Pancreas (tissue), 10 donors: ENCODE results near the gene PRR3. TPM values are rescaled to one million over a fixed set of nuclear protein-coding genes. Genes with fewer than 3 reads are reported as not detected.

ENCODE experiments used
- ATAC-seq, 4 donors: fragments of 200-7000 bp; cut with Tn5 transposase; one replicate each; pipeline versions ENCODE4 v1.8.0 to v1.9.1; 2020; ENCODE audit warnings: mild to moderate bottlenecking in 4 of 4, moderate library complexity in 4 of 4
- DNase-seq, 6 donors: peaks; one replicate each; pipeline ENCODE4 v3.0.0-alpha.2; 2020
- FAIRE-seq: peaks from 2 replicates; lab custom pipeline; 2012; peaks lifted over from hg19 to GRCh38; lab: Jason Lieb, UNC
- H3K27ac ChIP-seq, 4 donors: fragments of 200-600 bp; sonication (generic); 1 replicate in 3 of 4; 2 replicates in 1 of 4; pipeline versions ENCODE4 v1.5.0 to v1.8.0; 2020
- H3K27me3 ChIP-seq, 4 donors: fragments of 200-600 bp; one replicate each; pipeline ENCODE4 v1.8.0; 2021
- H3K36me3 ChIP-seq, 3 donors: fragments of 200-600 bp; sonication (generic) in 1 of 3; one replicate each; pipeline versions ENCODE4 v1.5.0 to v1.8.0; 2020 to 2021
- H3K4me1 ChIP-seq, 3 donors: fragments of 200-600 bp; one replicate each; pipeline ENCODE4 v1.8.0; 2021
- H3K4me3 ChIP-seq, 4 donors: fragments of 200-600 bp; sonication (generic) in 2 of 4; one replicate each; pipeline versions ENCODE4 v1.5.0 to v1.8.0; 2020 to 2021
- H3K9me3 ChIP-seq, 4 donors: fragments of 200-600 bp; one replicate each; pipeline ENCODE4 v1.8.0; 2021
- WGBS, 2 donors: extraction: QIAGEN DNeasy Blood & Tissue Kit; methylation state at CpG; one replicate each; pipeline ENCODE4 v1.1.7; 2013; 5-methylcytosine and 5-hydroxymethylcytosine counted together
- intact Hi-C, 3 donors: fragments of 100-400 bp; cut with DNase I; formaldehyde crosslinking; loops; one replicate each; pipeline versions ENCODE4 v1.11.1 to v1.14.2; 2022
- polyA plus RNA-seq, 2 donors: library from polyadenylated mRNA; stranded (reverse); fragments of 200-250 nt; gene quantifications; one replicate each; pipeline ENCODE4 v1.2.3, GENCODE V29; 2013
- total RNA-seq, 6 donors: library from RNA; stranded (reverse); fragmentation: NEBNext Ultra II Directional in 4 of 6; extraction: Animal tissue kit (Norgen Biotek cat#: 25700) in 4 of 6; gene quantifications; one replicate each; pipeline versions ENCODE4 v1.2.1 to v1.2.4, GENCODE V29; 2021 to 2023
- TF ChIP-seq, protein P1 (sequence below), 4 donors: fragments of 200-600 bp; sonication (generic) in 3 of 4; IDR thresholded peaks; one replicate each; pipeline versions ENCODE4 v1.5.0 to v1.8.0; 2021; ENCODE audit warnings: antibody characterized with exemption in 4 of 4
- donor health status: healthy with polysubstance abuse.
- donor health status: DM: no; HTN: no; CAD: no; lungs with moderate emphysema.
- donor health status: DM: no; HTN: no; CAD: no.
- donor health status: control.
- donor health status: control.
- donor health status: Bipolar disorder and iron deficiency.
- donor health status: DM: yes; HTN: yes; CAD: no.
- donor health status: DM: no; HTN: no; CAD: no.
- donor health status: DM: no; HTN: no; CAD: no.
- donor health status: DM: yes; HTN: yes; CAD: no.

Gene PRR3
- total and polyA plus RNA-seq, 8 donors: 2.2 to 8.7 (median 3.7) TPM

GRCh38 chr6:30557683-30557981, 537 bp downstream of the PRR3 start:
- FAIRE-seq: no peak
- Histone ChIP-seq H3K9me3 (no peaks in the 10 kb centered on the region), H3K36me3 (peaks cover 0 to 18% (median 0%) of the 10 kb centered on the region in 3 donors), H3K27ac (peak overlapping the region; percentile 95 to 97 (median 96)), H3K4me1 (peaks cover 4 to 11% (median 6%) of the 10 kb centered on the region in 3 donors), H3K27me3 (no peaks in the 10 kb centered on the region), H3K4me3 (peak overlapping the region; percentile 83 to 97 (median 96))
- no peak for DNase-seq
- intact Hi-C loops: no loop called here
- TF ChIP-seq, protein P1, sequence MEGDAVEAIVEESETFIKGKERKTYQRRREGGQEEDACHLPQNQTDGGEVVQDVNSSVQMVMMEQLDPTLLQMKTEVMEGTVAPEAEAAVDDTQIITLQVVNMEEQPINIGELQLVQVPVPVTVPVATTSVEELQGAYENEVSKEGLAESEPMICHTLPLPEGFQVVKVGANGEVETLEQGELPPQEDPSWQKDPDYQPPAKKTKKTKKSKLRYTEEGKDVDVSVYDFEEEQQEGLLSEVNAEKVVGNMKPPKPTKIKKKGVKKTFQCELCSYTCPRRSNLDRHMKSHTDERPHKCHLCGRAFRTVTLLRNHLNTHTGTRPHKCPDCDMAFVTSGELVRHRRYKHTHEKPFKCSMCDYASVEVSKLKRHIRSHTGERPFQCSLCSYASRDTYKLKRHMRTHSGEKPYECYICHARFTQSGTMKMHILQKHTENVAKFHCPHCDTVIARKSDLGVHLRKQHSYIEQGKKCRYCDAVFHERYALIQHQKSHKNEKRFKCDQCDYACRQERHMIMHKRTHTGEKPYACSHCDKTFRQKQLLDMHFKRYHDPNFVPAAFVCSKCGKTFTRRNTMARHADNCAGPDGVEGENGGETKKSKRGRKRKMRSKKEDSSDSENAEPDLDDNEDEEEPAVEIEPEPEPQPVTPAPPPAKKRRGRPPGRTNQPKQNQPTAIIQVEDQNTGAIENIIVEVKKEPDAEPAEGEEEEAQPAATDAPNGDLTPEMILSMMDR (IDR thresholded peaks at IDR 0.05): no peak
- 2 to 3% methylated on average over 6 of the region's 6 CpGs for WGBS, 2 donors
- ATAC-seq: no peak

DNA sequence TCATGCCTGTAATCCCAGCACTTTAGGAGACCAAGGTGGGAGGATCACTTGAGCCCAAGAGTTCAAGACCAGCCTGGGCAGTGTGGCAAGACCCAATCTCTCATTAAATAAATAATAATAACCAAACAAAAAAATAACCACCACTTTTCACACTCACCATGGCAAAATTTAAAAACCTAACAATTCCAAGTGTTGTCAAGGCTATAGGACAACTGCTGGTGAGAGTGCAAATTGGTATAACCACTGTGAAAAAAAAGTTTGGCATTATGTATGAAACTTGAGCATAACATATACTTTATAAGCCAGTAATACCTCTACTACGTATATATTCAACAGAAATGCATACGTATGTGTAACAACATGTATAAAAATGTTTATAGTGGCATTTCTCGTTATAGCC, 3.8 kb downstream of the PRR3 start:
- WGBS, 2 donors: 93 to 95% methylated on average over 3 of the region's 3 CpGs

GRCh38 chr6:30562470-30563425, 5.7 kb downstream of the PRR3 start:
- no peak for ATAC-seq
- H3K9me3 ChIP-seq: no peaks in the 10 kb centered on the region
- TF ChIP-seq, protein P1 (IDR thresholded peaks at IDR 0.05): no peak
- H3K27ac ChIP-seq: no peak overlapping the region
- peaks cover 0 to 7% (median 6%) of the 10 kb centered on the region in 3 donors for H3K4me1 ChIP-seq
- 89 to 94% methylated on average over 14 of the region's 14 CpGs for WGBS, 2 donors
- intact Hi-C loops: no loop called here
- H3K4me3 ChIP-seq: no peak overlapping the region
- no peaks in the 10 kb centered on the region for H3K27me3 ChIP-seq
- no peak for FAIRE-seq
- no peak for DNase-seq
- H3K36me3 ChIP-seq: peaks cover 0 to 6% (median 0%) of the 10 kb centered on the region in 3 donors

More for the DNA sequence above, 3.8 kb downstream of the PRR3 start:
- DNase-seq: no peak
- FAIRE-seq: no peak
- intact Hi-C loops: no loop called here
- Histone ChIP-seq H3K36me3 (peaks cover 0 to 6% (median 0%) of the 10 kb centered on the region in 3 donors), H3K27ac (no peak overlapping the region), H3K9me3 (no peaks in the 10 kb centered on the region), H3K4me3 (no peak overlapping the region), H3K4me1 (peaks cover 0 to 7% (median 6%) of the 10 kb centered on the region in 3 donors), H3K27me3 (no peaks in the 10 kb centered on the region)
- TF ChIP-seq, protein P1 (IDR thresholded peaks at IDR 0.05): no peak
- ATAC-seq: no peak

DNA sequence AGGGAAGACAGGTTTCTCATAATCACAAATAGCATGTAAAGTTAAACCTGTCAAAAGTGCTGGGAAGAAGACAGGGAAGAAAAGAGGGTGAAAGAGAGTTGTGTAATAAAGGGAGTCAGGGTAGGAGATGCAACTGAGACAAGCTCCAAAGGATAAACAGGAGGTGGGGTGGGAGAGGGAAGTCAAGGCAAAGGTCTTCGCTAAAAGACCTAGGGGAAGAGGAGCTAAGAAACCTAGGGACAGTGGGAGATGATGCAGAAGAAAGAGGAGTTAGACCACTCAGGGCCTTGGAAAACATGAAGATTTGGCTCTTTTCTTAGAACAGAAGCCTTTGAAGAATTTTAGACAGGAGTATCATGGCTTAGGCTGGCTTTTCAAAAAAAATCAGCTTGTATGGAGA, 7.0 kb downstream of the PRR3 start:
- no peaks in the 10 kb centered on the region for H3K9me3 ChIP-seq
- peaks cover 0 to 6% (median 0%) of the 10 kb centered on the region in 3 donors for H3K36me3 ChIP-seq
- ATAC-seq (no peak), FAIRE-seq (no peak), DNase-seq (no peak)
- 94 to 96% methylated on average over 1 of the region's 1 CpG for WGBS, 2 donors
- H3K27ac ChIP-seq: no peak overlapping the region
- H3K4me3 ChIP-seq: no peak overlapping the region
- H3K4me1 ChIP-seq: no peaks in the 10 kb centered on the region
- intact Hi-C loops: no loop called here
- H3K27me3 ChIP-seq: no peaks in the 10 kb centered on the region
- TF ChIP-seq, protein P1 (IDR thresholded peaks at IDR 0.05): no peak

DNA sequence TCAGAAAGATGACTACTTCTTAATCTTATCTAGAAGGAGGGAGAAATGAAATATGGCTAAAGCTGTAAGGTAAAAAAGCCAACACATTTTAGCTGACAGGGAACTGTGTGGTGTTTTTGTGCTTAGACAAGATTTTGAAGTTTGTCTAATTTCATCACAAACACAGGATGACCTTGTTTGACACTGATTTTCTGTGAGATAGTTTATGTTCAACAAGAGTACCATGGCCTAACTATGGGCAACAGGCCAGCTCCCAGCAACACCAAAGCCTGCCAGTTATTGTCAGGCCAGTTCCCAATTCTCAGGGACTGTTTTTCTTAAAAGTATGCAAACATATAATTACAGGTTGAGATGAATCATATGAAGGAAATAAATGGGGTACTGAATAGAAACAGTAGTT, 8.7 kb downstream of the PRR3 start:
- intact Hi-C loops: no loop called here
- ATAC-seq (no peak), FAIRE-seq (no peak), DNase-seq (no peak)
- Histone ChIP-seq H3K9me3 (no peaks in the 10 kb centered on the region), H3K36me3 (peaks cover 0 to 6% (median 0%) of the 10 kb centered on the region in 3 donors), H3K27me3 (no peaks in the 10 kb centered on the region), H3K4me3 (no peak overlapping the region), H3K27ac (no peak overlapping the region), H3K4me1 (peaks cover 0 to 7% (median 0%) of the 10 kb centered on the region in 3 donors)
- TF ChIP-seq, protein P1 (IDR thresholded peaks at IDR 0.05): no peak
